ENCODE results near the gene ENTHD1. TPM values are rescaled to one million over a fixed set of nuclear protein-coding genes. Genes with fewer than 3 reads are reported as not detected.

The ENTHD1 gene
- total RNA-seq, 2 donors from 2014 or later: not detected

GRCh38 chr22:39800790-39801520 lies 92.6 kb downstream of the ENTHD1 start:
- TF ChIP-seq CTCF (IDR thresholded peaks at IDR 0.05): no peak
- Histone ChIP-seq H3K4me1 (no peaks in the 10 kb centered on the region), H3K27me3 (no peaks in the 10 kb centered on the region), H3K4me3 (no peak overlapping the region), H3K36me3 (no peaks in the 10 kb centered on the region), H3K9me3 (no peaks in the 10 kb centered on the region), H3K9ac (ENCODE audit: low read depth in 2 of 2, low read length in 2 of 2) (no peak overlapping the region), H3K27ac (no peak overlapping the region)
- intact Hi-C loops (cut with DNase I): no loop called here
- no peak for DNase-seq

DNA sequence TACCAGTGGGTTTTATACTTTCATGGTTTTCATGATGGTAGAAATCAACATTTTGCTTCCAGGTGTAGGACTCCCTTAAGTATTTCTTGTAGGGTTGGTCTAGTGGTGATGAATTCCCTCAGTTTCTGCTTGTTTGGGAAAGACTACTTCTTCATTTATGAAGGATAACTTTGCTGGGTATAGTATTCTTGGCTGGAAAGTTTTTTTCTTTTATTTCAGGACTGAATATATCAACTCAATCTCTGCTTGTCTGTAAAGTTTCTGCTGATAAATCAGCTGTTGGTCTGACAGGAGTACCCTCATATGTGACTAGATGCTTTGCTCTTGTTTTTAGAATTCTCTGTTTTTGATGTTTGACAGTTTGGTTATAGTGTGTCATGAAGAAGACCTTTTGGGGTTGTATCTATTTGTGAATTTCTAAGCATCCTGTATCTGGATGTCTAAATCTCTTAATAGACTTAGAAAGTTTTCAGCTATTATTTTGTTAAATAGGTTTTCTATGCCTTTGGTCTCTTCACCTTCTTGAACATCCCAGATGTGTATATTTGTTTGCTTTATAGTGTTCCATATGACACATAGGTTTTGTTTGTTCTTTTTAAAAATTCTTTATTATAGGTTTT lies 95.9 kb downstream of the ENTHD1 start:
- Histone ChIP-seq H3K4me1 (no peaks in the 10 kb centered on the region), H3K27ac (no peak overlapping the region), H3K36me3 (no peaks in the 10 kb centered on the region), H3K27me3 (no peaks in the 10 kb centered on the region), H3K4me3 (no peak overlapping the region), H3K9ac (ENCODE audit: low read depth in 2 of 2, low read length in 2 of 2) (no peak overlapping the region), H3K9me3 (no peaks in the 10 kb centered on the region)
- no peak for DNase-seq
- no peak for TF ChIP-seq CTCF (IDR thresholded peaks at IDR 0.05)
- intact Hi-C loops (cut with DNase I): no loop called here

- no peak for TF ChIP-seq CTCF (IDR thresholded peaks at IDR 0.05)
- Histone ChIP-seq H3K36me3 (no peaks in the 10 kb centered on the region), H3K4me1 (no peaks in the 10 kb centered on the region), H3K27ac (peak overlapping the region; percentile 13), H3K27me3 (no peaks in the 10 kb centered on the region), H3K9me3 (no peaks in the 10 kb centered on the region), H3K4me3 (no peak overlapping the region), H3K9ac (ENCODE audit: low read depth in 2 of 2, low read length in 2 of 2) (no peak overlapping the region)
- peak; percentile 70 for DNase-seq
- intact Hi-C loops (cut with DNase I): no loop called here
Measured at GRCh38 chr22:39789788-39790187, 103.8 kb downstream of the ENTHD1 start.

DNA sequence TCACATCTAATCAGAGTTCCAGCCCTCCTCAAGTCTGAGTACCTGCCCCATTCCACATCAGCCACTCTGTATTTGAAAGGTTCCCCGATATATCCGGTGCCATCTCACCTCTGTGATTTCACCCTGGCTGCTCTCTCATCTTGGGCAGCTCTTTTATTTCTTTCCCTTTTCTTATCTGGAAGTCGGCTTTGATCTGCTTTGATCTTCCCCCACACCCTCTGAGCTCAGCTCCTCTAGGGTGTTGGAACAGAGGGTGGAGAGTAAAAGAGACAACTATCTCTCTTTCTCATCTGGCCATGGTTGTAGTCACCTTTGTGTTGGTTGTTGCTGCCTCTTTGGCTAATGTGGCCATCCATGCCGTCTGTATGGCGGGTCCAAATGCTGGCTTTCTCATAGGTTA lies 108.3 kb downstream of the ENTHD1 start:
- no peak for DNase-seq
- intact Hi-C loops (cut with DNase I): no loop called here
- Histone ChIP-seq H3K27me3 (no peaks in the 10 kb centered on the region), H3K4me1 (no peaks in the 10 kb centered on the region), H3K36me3 (no peaks in the 10 kb centered on the region), H3K4me3 (no peak overlapping the region), H3K9me3 (no peaks in the 10 kb centered on the region), H3K9ac (ENCODE audit: low read depth in 2 of 2, low read length in 2 of 2) (no peak overlapping the region), H3K27ac (no peak overlapping the region)
- no peak for TF ChIP-seq CTCF (IDR thresholded peaks at IDR 0.05)

- no peak overlapping the region for H3K9ac ChIP-seq (ENCODE audit: low read depth in 2 of 2, low read length in 2 of 2)
- no peak overlapping the region for H3K4me3 ChIP-seq
- H3K27me3 ChIP-seq: no peaks in the 10 kb centered on the region
- no peak for DNase-seq
- no peaks in the 10 kb centered on the region for H3K9me3 ChIP-seq
- H3K4me1 ChIP-seq: no peaks in the 10 kb centered on the region
- TF ChIP-seq CTCF (IDR thresholded peaks at IDR 0.05): no peak
- intact Hi-C loops (cut with DNase I): no loop called here
- no peak overlapping the region for H3K27ac ChIP-seq
- H3K36me3 ChIP-seq: no peaks in the 10 kb centered on the region
Measured at GRCh38 chr22:39777716-39778454, 115.7 kb downstream of the ENTHD1 start.

All from colonic mucosa (tissue), 4 donors.